Metanephros (tissue), 1 donor: ENCODE data around the gene ADO. TPM values are rescaled to one million over a fixed set of nuclear protein-coding genes. Genes with fewer than 3 reads are reported as not detected.

Source experiments
- total RNA-seq: library from RNA; depleted of rRNA; stranded (reverse); fragments of >200 nt; gene quantifications from one replicate; pipeline ENCODE4 v1.2.3, GENCODE V29; 2014

ADO gene
- total RNA-seq = 30.7 TPM

DNA sequence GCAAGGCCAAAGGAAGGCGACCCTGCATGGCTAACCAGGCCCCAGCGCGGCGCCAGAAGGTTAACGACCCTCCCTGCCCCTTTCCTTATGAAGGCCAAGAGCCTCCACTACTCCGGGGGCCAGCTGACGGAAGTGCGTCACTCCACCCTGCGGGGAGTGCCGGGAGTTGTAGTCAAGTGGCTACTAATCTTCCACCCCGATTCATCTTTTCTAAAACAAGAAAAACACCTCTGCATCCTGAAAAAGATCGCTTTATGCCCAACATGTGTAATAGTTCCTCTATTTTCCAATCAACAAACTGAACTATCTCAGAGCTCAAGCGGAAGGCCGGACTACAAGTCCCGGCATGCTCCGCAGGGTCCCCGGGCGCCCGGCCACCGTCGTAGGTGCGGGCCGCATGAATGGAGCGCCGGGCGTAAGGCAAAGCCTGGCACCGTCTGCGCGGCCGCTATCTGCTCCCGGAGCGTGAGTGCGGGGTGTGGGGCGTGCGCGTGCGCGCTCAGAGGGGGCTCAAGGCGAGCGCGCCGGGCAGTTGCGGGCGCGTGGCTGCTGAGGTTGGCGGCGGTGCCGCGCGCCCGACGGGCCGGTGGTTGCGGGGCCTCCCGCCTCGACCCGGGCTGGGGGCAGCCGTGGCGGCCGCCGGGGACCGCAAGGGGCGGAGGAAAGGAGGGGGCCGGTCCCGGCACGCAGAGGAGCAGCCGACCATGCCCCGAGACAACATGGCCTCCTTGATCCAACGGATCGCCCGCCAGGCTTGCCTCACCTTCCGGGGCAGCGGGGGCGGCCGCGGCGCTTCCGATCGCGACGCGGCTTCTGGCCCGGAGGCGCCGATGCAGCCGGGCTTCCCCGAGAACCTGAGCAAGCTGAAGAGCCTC is at the start of gene ADO:
ADO (plus strand) TSS at position 365 of the 875 bp plus-strand sequence; CDS start at position 705, 340 bp downstream.

DNA sequence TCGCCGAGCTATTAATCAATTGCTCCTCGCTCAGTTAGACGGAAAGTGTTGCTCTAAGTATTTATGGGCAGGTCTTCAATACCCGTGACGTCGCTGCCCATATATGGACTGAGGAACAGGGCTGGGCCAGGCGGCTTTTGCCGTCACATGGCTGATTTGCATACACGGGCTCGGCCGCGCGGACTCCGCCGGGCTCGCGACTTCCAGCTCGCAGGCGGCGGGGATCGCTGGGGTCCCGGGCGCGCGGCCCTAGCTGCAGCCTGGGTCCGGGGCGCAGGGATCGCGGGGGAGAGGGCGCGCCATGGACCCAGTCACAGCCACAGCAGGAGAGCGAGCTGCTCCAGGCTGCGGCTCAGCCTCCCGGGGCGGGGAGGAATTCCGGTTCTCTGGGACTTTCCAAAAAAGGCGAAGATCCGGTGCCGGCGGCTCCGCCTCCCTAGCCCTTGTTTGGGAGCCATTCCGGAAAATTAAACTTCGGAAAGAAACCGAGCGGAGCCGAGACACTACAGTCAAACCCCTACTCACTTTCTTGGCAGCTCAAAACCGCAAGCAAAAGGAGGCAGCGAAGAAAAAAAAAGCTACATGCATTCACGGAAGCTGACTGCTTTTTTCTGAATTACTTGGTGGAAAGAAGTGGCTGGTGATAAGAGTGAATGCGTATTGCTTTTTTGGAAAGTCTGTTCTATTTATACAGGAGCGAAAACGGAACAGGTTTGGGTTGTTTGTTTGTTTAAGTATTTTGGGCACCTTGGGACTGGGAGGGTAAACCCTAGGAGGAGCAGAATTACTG is 12.0 kb downstream of the ADO start, which contains the start of gene EGR2:
EGR2 (minus strand) TSS at position 36 of the 790 bp plus-strand sequence. CDS start 337 bp downstream, outside the sequence.

Other genes with a start within 250 kb of the ADO start
- gene EGR2, start 11.6 kb downstream of the ADO start, total RNA-seq = 0.76 TPM